Measurements from ENCODE around the gene RNF149. TPM values are rescaled to one million over a fixed set of nuclear protein-coding genes. Genes with fewer than 3 reads are reported as not detected.

Gene RNF149
- total RNA-seq, 1 donor from 2014 or later: 45.0 TPM

DNA sequence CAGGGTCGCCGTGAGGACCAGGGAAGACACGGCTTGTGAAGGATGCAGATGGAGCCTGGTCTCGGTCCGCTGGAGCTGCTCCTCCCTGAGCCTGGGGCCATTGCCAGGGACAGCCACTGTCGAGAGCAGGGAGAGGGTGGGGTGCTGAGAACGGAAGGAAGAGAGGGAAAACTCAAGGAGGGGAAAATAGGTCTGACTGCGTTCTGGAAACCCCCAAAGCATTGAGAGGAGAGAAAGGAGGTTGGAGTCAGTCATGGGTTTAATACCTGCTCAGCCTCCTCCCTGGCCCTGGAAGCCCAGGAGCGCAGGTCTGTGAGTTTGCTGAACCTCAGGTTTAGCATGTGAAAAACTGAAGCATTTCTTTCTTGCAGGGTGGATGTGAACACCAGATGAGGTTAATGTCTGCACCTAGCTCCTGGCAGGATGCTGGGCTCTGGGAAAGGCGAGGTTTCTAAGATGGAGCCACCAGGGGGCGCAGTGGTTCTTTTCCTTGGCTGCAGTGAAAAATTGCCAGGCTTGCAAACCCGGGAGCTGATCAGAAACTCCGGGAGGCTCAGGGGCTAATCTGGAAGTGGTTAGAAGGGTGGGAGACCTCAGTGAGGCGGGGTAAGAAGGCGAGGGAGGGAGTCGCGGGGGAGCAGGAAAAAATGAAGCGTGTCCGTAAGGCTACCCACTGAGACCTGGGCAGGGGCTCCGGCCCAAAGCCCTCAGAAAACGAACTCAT lies 33.6 kb upstream of the RNF149 start:
- TF ChIP-seq, protein P1, sequence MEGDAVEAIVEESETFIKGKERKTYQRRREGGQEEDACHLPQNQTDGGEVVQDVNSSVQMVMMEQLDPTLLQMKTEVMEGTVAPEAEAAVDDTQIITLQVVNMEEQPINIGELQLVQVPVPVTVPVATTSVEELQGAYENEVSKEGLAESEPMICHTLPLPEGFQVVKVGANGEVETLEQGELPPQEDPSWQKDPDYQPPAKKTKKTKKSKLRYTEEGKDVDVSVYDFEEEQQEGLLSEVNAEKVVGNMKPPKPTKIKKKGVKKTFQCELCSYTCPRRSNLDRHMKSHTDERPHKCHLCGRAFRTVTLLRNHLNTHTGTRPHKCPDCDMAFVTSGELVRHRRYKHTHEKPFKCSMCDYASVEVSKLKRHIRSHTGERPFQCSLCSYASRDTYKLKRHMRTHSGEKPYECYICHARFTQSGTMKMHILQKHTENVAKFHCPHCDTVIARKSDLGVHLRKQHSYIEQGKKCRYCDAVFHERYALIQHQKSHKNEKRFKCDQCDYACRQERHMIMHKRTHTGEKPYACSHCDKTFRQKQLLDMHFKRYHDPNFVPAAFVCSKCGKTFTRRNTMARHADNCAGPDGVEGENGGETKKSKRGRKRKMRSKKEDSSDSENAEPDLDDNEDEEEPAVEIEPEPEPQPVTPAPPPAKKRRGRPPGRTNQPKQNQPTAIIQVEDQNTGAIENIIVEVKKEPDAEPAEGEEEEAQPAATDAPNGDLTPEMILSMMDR (conservative IDR thresholded peaks at IDR 0.05; ENCODE audit: low read depth, low read length): peak; percentile 92
- DNase-seq (ENCODE audit: low read depth): no peak
- no peak overlapping the region for H3K4me3 ChIP-seq (ENCODE audit: low read depth, low read length)

DNA sequence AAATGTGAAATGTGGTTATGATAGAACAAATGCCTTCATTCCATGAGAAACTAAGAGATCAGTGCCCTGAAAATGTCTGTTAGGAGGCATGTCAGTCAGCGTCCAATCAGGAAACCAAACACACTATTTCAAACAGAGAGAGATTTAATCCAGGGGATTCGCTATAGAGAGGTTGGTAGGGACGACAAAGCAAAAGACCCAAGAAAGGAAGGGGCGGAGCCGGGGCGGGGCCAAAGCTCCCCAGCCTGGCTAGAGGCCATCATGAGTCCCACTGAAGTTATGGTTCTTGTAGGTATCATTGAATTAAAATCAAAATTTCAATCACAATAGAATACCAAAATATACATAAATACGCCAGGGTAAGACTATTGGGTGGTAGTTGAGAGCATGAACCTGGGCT lies 32.9 kb upstream of the RNF149 start:
- H3K4me3 ChIP-seq (ENCODE audit: low read depth, low read length): no peak overlapping the region
- DNase-seq (ENCODE audit: low read depth): no peak
- TF ChIP-seq, protein P1 (conservative IDR thresholded peaks at IDR 0.05; ENCODE audit: low read depth, low read length): no peak

DNA sequence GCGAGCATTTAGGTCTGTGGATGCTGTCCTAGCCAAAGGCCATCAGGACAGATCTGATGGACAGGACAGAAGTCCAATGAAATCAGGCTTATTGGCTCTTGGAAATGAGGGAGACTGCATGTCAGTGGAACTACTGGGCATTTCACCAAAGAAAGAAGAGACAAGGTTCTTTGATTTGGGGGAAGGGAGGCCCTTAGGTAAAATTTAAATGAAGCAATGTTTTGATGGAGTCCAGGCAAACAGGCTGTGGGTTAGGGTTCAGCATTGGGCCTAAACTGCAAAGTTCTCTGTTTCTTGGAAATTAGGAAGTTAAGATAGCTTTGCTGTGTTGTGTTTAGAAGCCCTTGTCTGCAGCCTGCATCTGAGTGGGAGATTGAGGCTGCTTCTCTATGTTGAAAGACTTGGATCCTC lies 31.6 kb upstream of the RNF149 start:
- no peak overlapping the region for H3K4me3 ChIP-seq (ENCODE audit: low read depth, low read length)
- TF ChIP-seq, protein P1 (conservative IDR thresholded peaks at IDR 0.05; ENCODE audit: low read depth, low read length): no peak
- DNase-seq (ENCODE audit: low read depth): no peak

DNA sequence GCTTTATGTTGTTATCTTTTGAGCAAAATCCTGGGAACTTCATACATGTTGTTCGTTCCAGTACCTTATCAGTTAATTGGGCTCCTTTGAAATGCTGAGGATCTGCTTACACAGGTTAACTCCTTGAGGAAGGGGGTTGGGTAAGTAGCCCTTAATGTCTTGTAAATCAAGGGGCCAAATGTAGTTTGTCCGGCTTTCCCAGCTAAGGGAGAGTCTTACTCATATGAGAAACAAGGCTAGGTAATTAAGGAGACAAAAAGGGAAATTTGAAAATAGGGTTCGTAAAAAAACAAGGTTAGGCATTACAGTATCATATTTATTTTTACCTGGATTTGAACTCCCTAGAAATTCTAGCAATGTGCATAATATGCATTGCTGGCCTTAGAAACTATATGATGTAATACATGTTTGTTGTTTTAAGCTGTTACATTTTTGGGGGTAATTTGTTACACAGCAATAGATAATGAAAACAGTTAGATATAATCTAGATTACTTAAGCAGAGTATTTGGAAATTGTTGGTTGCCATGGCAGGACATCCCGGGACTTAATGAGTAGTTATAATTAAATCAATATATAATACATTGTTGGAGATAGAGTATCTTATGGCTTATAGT lies 30.9 kb upstream of the RNF149 start:
- no peak overlapping the region for H3K4me3 ChIP-seq (ENCODE audit: low read depth, low read length)
- DNase-seq (ENCODE audit: low read depth): no peak

DNA sequence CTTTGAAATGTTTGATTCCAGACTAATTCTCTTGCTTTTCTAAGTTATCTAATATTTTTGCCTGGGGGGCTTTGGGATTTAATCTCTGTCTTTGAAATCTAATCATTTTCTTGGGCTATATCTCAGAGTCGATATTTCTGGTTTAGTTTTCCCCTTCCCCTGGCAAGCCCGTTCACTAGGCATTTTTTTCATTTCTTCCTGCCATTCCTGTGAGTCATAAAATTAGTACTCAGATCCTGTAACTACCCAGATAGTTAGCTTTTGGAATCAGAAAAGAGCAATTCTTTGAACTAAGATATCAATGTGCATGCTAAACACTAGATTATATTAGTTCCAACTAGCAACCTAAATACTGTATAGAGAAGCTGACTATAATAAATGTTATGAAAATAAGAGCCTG lies 29.4 kb upstream of the RNF149 start:
- H3K4me3 ChIP-seq (ENCODE audit: low read depth, low read length): no peak overlapping the region
- TF ChIP-seq, protein P1 (conservative IDR thresholded peaks at IDR 0.05; ENCODE audit: low read depth, low read length): no peak
- DNase-seq (ENCODE audit: low read depth): no peak

More for the DNA sequence above, 30.9 kb upstream of the RNF149 start:
- TF ChIP-seq, protein P1 (conservative IDR thresholded peaks at IDR 0.05; ENCODE audit: low read depth, low read length): no peak

DNA sequence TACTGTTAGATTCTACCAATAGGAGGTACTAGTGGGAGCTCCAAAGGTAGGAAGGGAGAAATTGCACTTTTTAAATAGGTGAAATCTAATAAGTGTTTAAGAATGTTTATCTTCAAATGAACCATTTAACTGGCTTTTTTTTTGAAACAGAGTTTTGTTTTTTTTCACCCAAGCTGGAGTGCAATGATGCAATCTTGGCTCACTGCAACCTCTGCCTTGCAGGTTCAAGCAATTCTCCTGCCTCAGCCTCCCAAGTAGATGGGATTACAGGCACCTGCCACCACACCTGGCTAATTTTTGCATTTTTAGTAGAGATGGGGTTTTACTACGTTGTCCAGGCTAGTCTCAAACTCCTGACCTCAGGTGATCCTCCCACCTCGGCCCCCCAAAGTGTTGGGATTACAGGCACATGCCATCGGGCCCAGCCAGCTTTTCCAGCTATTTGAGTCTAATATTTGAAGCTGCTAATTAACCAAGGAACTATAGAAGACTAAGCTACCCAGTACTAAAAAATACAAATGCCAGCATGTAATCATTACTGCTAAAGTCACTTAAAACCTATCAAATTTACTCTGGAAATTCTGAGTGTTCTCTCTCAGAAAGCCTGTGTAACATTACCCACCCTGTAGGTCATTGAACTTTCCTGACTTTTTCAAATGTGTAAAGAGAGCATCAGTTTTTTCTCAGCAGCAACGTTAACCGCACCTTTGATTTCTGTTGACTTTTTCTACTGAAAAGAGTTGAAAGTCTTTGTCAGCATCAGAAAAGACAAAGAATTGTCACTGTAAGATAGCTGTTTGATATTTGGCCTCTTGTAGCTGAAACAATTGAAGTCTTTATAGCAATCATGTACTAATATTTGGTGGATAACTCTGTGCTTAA lies 24.6 kb upstream of the RNF149 start:
- no peak for DNase-seq (ENCODE audit: low read depth)
- no peak overlapping the region for H3K4me3 ChIP-seq (ENCODE audit: low read depth, low read length)
- TF ChIP-seq, protein P1 (conservative IDR thresholded peaks at IDR 0.05; ENCODE audit: low read depth, low read length): no peak

Measured in epithelial cell of proximal tubule (primary cell).